Dedifferentiated amniotic fluid mesenchymal stem cell (primary cell): ENCODE results near the gene SC5D.

Source experiments
- DNase-seq: peaks from one replicate; pipeline ENCODE4 v3.0.0-alpha.2; 2016; ENCODE audit errors: extremely low spot score

The SC5D gene

DNA sequence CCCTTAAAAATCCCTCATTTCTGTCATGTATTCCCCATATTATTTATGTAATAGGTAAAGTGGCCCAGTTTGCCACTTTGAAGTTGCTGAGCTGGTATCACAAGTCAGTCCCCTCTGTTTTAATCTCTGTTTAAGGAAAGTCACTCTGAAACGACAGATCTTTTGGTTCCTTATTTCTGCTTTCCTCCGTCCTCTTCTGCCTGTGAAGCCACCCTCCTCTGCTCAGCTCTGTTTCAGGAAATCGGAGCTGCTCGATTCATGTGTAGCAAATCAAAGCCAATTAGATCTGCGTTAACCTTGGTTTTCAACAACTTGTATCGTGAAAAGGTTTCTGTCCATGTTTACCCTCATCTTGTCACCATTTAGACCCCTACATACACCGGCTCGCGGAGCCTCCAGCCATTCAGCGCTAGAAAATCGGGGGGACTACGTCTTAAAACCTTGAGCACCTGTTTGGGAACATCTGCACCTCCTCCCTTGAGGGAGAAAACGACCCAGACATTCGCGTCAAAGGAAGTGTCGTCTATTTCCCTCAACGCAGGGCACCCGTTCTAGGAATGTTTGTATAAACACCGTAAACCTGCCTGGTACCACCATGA is 576 bp upstream of the SC5D start:
- no peak for DNase-seq

DNA sequence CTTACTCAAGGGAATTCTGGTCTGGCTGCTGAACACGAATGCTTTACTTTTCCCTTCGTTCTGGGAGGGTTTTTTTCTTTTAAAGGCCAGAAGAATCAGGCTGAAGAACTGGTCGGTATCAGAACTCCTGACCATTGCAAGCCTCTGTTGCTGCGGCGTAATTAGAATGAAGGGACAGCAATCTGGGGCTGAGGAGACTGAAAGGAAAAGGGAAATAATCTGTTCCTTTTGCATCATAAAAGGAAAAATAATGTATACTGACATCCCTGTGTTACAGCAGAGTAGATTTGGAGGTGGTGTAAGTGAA is 670 bp downstream of the SC5D start:
- peak; percentile 32 for DNase-seq

DNA sequence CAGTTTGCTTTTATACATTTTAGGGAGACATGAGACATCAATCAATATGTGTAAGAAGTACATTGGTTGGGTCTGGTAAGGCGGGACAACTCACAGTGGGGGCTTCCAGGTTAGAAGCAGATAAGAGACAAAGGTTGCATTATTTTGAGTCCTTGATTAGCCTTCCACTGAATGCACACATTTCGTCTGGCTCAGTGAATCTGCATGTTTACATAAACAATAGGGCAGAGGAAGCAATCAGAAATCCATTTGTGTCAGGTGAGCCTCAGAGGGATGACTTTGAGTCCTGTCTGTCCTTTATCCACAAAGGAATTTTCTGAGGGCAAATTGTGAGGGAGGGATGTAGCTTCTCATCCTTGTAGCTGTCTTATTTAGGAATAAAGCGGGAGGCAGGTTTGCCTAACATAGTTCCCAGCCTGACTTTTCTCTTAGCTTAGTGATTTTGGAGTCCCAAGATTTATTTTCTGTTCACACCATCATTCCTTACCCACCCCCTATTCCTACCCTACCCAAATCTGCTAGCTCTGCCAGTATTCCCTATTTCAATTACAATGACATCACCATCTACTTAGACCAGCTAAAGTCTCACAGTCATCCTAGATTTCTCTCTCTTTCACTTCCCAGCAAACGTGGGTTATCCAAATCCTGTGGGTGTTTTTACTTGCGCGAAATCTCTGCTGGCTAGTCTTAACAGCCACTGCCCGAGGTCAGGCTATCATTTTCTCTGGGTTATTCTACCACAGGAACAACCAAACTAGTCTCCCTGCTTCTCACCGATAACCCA is 2.9 kb downstream of the SC5D start:
- DNase-seq: no peak

DNA sequence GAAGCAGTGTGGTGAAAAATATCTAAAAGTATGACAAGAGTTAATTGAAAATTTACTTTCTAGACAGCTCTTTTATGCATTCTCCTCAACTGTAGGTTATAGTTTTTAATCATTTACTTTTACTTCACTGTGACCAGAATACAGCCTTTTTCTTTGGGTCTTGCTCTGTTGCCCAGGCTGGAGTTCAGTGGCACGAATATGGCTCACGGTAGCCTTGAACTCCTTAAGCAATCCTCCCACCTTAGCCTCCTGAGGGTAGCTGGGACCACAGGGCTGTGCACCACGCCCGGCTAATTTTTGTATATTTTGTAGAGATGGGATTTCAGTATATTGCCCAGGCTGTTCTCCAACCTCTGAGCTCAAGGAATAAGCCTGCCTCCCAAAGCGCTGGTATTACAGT is 5.3 kb downstream of the SC5D start:
- no peak for DNase-seq

DNA sequence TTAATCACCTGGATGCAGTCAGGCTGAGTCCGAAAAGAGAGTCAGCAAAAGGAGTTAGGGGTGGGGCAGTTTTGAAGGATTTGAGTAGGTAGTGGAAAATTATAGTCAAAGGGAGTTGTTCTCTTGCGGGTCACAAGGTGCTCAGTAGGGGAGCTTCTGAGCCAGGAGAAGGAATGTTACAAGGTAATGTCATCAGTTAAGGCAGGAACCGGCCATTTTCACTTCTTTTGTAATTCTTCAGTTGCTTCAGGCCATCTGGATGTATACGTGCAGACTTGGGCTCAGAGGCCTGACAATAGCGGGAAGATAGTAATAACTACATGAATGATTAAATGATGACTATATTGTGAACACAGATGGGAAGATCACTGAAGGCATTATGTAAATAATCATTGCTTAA is 6.2 kb downstream of the SC5D start:
- DNase-seq: no peak

DNA sequence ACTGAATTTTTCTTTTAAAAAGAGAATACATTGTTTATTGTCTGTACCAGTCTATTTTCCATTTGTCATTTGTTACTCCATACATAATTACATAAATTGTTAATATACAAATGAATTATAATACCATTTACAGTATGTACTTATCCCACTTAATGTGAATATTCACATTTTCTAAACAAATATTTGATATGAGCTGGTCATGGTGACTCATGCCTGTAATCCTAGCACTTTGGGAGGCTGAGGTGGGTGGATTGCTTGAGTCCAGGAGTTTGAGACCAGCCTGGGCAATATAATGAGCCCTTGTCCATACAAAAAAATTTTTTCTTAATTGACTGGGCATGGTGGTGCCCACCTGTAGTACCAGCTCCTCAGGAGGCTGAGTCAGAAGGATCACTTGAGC is 6.8 kb downstream of the SC5D start:
- no peak for DNase-seq

DNA sequence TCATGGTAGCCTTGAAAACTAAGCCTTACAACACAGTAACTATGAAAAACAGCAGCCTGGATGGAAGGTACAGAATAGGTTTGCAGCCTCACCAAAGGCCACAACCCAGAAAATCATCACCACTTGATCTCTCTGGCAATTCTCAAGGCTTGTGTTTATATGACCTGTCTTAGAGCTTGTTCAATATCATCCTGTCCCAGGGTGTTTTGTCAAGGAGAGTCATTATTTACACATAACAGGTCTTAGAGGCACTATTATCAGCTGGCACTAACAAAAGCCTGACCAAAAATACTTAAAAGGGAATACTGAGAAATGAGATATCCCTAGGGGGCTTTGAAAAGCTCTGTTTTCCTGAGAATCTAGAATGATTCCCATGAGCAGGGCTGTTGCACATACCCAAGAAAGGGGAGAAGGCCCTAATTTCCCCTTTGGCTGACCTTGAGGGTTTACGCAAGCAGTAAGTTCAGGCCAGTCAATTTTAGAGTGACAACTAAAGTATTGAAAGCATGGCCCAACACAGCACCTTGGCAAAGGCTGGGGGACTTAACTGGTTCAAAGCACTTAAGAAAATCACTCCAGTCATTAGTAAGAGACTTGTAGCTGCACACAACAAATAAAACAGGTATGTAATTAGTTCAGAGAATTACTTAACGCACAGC is 7.9 kb downstream of the SC5D start:
- DNase-seq: no peak

DNA sequence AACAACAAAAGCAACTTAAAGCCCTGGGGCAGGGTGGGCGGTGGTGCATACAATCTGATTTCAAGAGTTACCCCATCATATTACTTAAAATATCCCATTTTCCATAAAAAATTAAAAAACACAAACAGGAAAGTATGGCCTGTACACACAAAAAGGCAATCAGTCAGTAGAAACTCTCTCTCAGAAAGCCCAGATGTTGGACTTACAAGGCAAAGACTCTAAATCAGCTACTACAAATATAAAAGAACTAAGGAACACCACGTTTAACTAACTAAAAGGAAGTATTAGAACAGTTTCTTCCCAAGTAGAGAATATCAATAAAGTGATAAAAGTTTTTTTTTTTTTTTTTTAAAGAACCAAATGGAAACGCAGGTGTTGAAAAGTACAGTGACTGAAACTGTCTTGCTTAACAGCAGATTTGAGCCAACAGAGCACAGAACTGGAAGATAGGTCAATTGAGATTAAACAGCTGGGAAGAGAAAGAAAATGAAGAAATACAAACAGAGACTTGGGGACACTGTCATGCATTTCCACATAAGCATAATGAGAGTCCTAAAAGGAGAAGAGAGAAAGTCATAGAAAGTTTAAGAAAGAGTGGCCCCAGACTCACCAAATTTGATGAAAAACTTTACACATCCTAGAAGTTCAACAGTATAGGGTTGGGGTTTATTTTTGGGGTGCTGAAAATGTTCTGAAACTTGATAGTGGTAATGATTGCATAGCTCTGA is 8.6 kb downstream of the SC5D start:
- DNase-seq: no peak

DNA sequence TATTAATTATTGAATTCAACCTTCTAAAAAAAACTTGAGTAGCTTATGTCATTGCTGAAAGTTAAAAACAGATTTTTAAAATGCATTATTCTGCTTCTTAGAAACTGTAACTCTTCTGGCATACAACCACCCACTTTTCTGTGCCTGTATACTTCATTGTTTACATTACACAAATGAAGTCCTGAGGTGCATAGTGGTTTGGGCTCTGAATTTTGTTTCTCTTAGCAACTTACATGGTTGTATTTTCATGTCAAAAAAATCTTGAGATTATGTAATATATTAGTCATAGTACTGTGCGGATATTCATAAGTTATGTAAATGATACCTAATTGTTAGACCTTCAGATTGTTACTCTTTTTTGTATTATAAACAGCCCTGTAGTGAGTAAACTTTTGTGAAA is 12.2 kb downstream of the SC5D start:
- no peak for DNase-seq

DNA sequence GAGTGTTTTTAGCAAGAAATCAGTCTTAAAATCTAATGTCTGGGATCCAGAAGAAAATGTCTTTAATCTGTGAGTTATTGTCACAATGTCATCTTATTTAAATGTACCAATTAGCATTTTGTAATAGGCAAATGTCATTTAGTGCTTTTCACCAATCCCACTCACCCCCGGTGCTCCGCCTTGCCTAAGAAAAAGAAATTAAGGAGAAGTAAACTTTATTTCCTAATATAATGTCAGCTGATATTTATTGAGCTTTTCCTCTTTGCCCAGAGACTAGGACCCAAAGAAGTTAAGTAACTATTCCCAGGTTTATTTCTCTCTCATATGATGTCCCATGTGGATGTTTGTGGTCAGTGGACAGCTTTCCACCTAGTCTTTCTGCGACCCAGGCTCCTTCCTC is 16.2 kb downstream of the SC5D start:
- DNase-seq: no peak

DNA sequence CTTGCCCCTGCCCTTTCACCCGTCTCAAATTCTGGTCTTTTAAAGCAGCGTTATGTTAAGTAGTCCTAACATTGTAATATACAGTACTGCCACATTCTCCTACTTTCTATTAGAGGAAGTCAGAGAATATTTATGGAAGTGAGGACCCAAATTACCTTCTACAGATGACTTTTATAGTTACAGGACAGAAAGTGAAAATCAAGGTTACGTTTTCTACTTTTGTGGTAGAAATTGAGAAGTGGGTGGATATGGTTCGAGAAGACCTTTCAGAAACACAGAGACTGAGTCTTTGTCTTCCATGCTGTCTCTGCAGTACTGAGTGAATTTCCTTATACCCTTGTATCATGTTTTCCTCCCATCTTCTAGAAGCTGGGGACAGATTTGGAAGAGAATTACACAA is 17.1 kb downstream of the SC5D start:
- DNase-seq: no peak

DNA sequence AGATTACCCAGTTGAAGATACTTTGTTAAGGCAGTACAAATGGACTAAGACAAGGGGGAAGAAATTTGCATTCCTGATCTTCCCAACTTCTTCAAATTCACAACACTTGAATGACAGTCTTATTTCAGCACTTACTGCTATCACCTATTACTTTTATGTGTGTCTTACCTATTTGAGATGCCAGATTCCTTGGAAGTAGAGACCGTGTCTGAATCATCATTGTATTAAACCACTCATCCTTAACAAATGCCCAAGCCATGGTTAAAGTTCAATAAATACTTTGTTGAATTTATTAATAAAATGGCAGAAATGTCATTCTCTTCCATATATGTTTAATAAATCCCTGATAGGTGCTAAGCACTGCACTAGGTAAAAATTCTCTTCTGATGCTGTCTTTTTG is 18.3 kb downstream of the SC5D start:
- DNase-seq: no peak

DNA sequence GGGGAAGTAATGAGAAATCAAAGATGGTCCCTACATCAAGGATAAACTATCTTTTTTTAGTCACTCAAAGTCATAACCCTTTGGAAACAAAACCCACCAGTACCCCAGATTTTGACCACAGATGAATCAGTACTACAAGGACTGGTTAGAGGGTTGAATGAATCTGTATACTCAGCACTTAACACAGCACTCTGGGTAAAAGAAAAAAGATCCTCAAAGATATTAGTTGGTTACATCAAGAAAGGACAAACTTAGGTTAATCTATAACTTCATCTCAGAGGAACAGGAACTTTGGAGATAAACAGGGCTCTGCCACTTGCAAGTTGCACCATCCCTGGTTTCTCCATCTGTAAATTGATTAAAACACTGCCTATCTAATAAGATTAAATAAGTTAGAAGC is 18.8 kb downstream of the SC5D start:
- DNase-seq: no peak

DNA sequence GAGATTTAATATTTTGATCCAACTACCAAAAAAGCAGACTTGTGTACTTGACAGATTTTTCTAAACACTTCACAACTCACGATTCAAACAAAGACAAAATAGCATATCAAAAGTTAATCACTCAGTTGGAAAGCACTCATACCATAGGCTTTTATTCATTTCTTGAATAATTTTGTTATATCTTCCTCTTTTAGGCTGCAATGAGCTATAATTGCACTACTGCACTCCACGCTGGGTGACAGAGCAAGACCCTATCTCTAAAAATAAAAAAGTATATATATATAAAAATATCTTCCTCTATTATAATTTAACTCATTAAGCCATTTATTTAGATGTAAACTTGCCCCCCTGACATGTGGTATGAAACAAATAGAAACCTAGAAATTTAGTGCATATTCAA is 19.9 kb downstream of the SC5D start:
- DNase-seq: no peak

DNA sequence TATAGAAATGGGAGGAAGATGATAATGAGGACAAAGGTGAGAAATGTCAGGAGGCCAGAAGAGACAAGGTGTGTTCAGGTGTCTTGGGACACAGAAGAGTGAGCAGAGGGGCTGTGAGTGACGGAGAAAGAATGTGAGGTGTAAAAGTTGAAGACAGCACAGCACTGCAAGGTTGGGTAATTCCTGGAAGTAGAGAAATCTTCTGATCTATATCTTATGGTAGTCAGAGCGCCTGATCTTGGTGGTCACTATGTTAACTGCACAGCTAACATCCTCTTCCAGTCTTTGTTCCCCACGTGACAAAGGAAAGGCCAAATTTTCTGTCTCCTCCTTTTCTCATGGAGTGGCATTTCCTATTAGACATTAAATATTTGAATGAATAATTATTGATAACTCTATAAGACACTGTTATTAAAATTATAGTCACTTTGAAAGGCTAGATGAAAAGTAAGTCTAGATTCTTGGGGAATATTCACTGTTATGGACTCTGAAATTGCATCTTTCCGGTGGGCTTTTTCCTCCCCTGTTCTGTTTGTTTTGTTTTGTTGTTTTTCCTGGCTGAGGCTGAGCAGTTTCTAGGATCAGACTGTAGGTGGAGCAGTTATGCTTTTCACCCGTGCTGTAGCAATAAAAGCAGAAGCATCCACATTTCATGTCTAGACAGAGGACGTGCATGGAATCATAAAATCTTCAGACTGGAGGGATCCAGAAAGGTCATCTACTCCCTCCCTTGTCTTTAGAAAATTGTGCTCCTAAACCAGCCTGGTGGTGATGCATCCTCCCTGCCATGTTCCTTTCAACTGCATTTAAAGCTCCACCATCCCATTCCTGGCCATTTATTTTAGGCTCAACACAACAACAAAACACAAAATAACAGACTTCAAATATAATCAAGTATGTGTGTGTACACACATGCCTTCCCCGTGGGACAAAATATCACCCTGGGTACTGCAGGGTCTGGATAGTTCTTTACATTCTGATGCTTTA is 26.6 kb downstream of the SC5D start:
- peak; percentile 55 for DNase-seq

DNA sequence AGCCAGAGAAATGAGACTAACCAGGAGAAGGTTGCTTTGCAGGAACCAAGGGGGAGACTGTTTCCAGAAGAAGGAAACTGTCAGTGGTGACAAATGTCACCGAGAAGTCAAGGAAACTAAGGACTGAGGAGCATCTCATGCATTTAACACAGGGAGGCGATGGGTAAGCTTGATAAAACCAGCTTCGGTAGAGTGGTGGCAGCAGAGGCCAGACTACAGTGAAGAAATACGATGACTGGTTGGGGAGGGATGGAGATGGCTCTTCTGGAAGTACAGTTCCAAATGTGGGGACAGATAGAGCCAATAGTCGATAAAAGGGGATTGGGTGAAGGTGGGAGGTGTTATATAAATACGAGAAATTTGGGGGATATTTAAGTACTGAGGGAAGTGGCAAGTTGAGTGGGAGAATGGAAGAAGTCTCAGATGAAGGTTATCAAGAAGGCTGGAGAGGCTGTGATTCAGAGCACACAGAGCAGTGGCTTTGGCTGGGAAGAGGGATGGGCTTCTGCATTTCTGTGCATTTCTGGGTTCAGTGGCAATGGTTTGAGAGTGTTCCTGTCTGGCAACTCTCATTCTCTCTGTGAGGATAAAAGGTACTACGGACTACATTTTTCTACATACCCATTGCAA is 29.2 kb downstream of the SC5D start:
- DNase-seq: no peak

DNA sequence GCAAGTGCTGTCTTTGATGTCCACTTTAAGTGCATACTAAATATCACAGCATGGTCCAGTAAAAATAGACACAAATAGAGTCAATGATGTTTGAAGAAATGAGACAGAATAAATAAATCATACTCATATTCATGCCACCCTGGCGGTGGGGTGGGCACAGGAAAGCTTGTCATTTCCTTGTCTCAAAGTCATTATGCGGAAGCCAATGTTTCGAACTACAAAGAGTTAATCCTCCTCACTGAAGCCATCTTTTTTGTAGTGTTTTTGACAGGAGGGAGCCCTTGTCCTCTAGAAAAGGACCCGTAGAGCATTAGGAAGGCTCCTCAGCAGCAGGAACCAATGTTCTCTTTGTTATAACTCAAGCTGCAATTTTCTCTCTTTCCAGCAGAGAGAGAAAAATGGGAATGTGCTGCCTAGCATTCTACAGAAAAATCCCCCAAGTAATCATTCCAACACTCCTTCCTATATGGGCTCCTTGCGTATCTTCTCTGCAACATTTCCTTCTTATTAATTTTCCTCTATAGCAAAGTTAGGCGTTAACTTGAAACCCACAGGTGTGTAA is 30.6 kb downstream of the SC5D start:
- DNase-seq: no peak

DNA sequence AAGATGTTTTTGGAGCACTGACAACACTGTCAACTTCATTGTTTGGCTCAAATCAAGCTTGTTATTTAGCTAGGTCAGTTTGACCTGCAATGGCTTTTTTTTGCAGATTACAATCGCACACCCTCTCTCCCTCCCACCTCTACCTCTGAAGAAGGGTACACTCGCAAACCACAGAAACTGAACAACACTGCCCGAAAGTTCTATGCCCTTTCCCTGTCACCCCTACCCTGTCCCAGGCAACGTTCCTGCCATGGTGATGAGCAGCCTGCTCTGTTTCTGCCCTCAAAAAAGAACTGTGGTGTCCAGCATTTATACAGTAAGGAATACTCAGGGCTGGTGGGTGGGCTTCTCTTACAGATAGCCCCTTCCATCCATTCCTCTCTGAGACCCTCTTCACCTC is 33.7 kb downstream of the SC5D start:
- no peak for DNase-seq

DNA sequence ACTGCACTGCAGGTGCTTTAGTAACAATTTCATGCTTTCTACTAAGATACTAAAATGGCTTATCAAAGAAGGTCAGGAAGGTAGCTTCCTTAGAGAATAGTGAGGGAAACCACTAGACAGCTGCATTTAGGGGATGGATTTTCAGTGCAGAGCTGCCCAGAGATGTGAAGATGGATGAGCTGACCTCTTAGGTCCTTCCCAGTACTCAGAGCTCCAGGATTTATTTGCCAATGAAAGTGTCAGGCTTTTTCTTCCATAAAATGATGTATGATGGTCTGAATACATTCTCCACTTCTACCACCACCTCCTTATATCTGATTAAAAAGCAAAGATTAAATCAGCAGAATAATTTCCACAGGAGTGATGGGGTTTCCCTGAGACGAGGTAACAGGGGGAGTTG is 35.0 kb downstream of the SC5D start:
- no peak for DNase-seq

DNA sequence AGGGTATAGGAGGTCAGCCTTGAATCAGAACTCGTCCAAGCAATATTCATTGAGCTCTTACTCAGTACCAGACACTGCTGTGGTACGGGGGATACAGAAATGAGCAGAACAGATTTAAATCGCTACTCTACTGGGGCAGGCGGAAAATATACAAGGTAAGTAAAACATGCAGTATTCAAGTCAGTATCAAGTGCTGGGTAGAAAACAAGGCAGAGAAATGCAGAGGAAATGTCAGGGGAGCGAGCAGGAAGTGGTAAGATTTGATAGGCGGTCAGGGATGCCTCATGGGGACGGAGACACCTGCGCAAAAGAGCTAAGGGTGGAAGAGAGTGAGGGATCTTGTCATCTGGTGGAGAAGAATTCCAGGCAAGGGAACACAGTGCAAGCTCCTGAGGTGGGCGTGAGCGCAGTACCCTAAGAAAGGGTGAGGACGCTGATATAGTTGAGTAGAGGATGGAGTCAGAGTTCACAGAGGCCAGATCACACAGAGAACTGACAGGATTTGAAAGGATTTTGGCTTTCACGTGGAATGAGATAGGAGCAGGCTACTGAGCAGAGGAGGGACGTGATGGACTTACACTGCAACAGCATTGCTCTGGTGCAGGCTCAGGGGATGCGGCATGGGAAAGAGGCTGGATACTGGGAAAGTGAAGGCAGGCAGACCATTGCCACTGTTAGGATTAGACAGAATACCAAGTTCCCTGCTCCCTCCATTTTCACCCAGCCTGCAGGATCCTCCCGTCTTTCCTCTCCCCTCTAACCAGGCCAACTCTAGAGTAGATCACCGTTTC is 35.8 kb downstream of the SC5D start:
- DNase-seq: no peak
